GM12874 (cell line): ENCODE measurements around the gene VPS13A.
A peak's percentile ranks its signal among the peaks of the same experiment; 100 is the strongest.

Experiments
- CTCF ChIP-seq: IDR thresholded peaks from 2 replicates; pipeline ENCODE4 v1.5.1; 2011; ENCODE audit warnings: low read depth, mild to moderate bottlenecking, control low read depth, low read length, moderate library complexity; ENCODE audit not compliant: insufficient read depth

Gene VPS13A

DNA sequence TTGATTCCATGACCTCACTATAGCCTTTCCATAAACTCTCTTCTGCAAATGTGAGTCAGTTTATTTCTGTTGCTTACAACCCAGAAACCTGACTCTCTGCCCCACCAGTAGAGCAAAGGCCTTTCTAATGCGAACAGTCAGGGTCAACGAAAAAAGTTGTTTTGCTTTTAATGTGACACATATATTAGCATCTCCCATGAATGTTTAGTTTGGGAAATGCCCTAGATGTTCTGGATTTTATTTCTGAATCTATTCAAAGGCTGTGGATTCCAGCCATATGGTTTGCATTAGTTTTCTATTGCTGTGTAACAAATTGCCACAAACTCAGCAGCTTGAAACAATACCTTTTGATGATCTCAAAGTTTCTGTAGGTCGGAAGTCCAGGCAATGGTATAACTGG is 277.3 kb downstream of the VPS13A start:
- TF ChIP-seq CTCF, result no peak

DNA sequence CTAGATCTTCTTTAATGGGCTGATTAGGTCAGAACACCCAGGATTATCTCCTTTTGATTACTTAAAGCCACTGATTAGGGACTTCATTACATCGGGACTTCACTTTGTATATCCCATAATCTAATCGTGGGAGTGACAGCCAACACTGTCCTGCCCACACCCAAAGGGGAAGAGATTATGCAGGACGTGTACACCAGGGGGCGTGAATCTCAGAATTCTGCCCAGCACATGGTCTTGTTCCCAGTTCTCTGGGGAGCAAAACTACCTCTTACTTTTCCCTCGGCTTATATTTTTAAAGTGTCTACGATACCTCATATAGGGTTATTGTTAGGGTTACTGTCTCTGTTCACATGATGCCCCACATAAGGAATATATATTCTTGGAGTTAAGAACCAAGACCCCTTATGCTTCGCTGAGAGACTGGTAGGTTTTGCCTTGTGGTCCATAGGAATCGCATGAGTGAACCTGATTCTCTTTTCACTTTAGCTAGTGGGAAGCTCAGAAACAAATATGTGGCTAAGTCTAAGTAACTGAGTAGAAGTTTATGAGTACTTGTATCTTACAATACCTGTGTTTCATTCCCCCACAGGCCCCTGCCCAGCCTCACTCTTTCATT is 278.1 kb downstream of the VPS13A start:
- peak; percentile 65 for TF ChIP-seq CTCF

DNA sequence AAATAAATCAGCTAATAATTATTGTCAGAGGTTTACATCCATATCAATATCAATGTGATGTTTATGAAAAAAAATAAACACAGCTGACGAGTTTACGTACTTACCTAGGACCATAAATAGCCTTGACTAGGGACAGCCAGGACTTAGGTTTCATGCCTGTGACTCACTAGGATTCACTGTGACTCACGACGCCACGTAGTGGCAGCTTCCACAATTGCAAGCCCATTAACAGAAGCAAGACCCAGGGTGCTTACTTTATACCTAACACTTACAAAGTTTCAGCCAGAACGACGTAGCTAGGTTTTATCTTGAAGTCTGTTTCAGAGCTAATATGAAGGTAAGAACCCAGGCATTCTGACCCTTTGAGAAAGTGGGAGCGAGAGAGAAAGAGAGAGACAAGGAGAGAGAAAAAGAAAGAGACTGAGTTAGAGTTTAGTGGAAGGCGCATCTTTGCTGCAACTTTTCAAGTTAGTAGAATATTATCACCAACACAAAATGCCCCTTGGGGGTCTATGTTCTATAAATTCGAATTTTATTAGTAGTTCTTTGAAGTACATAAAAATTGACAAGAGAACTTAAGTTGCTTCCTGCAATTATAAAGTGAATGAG is 279.6 kb downstream of the VPS13A start:
- TF ChIP-seq CTCF, result peak; percentile 90

- peak; percentile 88 for TF ChIP-seq CTCF
Measured at GRCh38 chr9:77457916-77458592, 280.7 kb downstream of the VPS13A start.

GRCh38 chr9:77460938-77461337 is 283.6 kb downstream of the VPS13A start:
- TF ChIP-seq CTCF, result no peak

GRCh38 chr9:77462066-77462465 is 284.7 kb downstream of the VPS13A start:
- no peak for TF ChIP-seq CTCF

- TF ChIP-seq CTCF, result no peak
Measured at GRCh38 chr9:77463151-77463550, 285.8 kb downstream of the VPS13A start.
